Fibroblast of lung (primary cell): Measurements from ENCODE around the gene MXRA8. TPM values are rescaled to one million over a fixed set of nuclear protein-coding genes. Genes with fewer than 3 reads are reported as not detected.

Experiments used
- DNase-seq, 2 donors: peaks; one replicate each; pipeline versions ENCODE4 v3.0.0 to v3.0.0-alpha.2; 2010; ENCODE audit warnings: low read depth in 2 of 2
- H2AFZ ChIP-seq: 2 replicates; pipeline ENCODE4 v1.5.1; 2012; ENCODE audit warnings: low read length, control low read depth, inconsistent platforms
- H3K27ac ChIP-seq: 2 replicates; pipeline ENCODE4 v1.5.1; 2011; ENCODE audit warnings: low read length, control low read depth; ENCODE audit not compliant: insufficient read depth
- H3K27me3 ChIP-seq: 2 replicates; pipeline ENCODE4 v1.5.1; 2011; ENCODE audit warnings: mild to moderate bottlenecking, low read length; ENCODE audit not compliant: control insufficient read depth, insufficient read depth
- H3K36me3 ChIP-seq: 2 replicates; pipeline ENCODE4 v1.5.1; 2011; ENCODE audit warnings: low read length; ENCODE audit not compliant: control insufficient read depth, insufficient read depth
- H3K4me1 ChIP-seq: 2 replicates; pipeline ENCODE4 v1.5.1; 2011; ENCODE audit warnings: low read length; ENCODE audit not compliant: control insufficient read depth, insufficient read depth; ENCODE audit errors: extremely low read depth
- H3K4me2 ChIP-seq: 2 replicates; pipeline ENCODE4 v1.5.1; 2011; ENCODE audit warnings: low read length, control low read depth; ENCODE audit not compliant: insufficient read depth; ENCODE audit errors: extremely low read depth
- H3K4me3 ChIP-seq, 4 experiments: fragments of 200-600 bp in 1 of 4; sonication (generic) in 1 of 4; replicated peaks in 1 of 4; 2 replicates each; pipeline ENCODE4 v1.5.1; 2011 to 2016; ENCODE audit warnings: low read length in 4 of 4, low read depth in 3 of 4, mild to moderate bottlenecking in 3 of 4, control low read depth in 2 of 4, inconsistent platforms in 1 of 4, mixed read lengths in 1 of 4; ENCODE audit not compliant: insufficient read depth in 1 of 4; ENCODE audit errors: control extremely low read depth in 1 of 4
- H3K79me2 ChIP-seq: 2 replicates; pipeline ENCODE4 v1.5.1; 2012; ENCODE audit warnings: mild to moderate bottlenecking, low read length, inconsistent platforms; ENCODE audit not compliant: control insufficient read depth, insufficient read depth
- H3K9ac ChIP-seq: 2 replicates; pipeline ENCODE4 v1.5.1; 2011; ENCODE audit warnings: mild to moderate bottlenecking, low read length, control low read depth; ENCODE audit not compliant: insufficient read depth
- H3K9me3 ChIP-seq: 2 replicates; pipeline ENCODE4 v1.5.1; 2012; ENCODE audit warnings: low read depth, low read length; ENCODE audit not compliant: control insufficient read depth, insufficient read depth
- H4K20me1 ChIP-seq: 2 replicates; pipeline ENCODE4 v1.5.1; 2011; ENCODE audit warnings: low read length; ENCODE audit not compliant: control insufficient read depth, insufficient read depth; ENCODE audit errors: extremely low read depth
- CTCF ChIP-seq, 2 donors: IDR thresholded peaks in 1 of 2; conservative IDR thresholded peaks in 1 of 2; 1 replicate in 1 of 2; 2 replicates in 1 of 2; pipeline ENCODE4 v1.5.1; 2011 to 2012; ENCODE audit warnings: low read length in 2 of 2, control low read depth in 1 of 2, inconsistent platforms in 1 of 2, low read depth in 1 of 2, mild to moderate bottlenecking in 1 of 2
- EZH2 ChIP-seq: IDR thresholded peaks from 2 replicates; pipeline ENCODE4 v1.5.1; 2012; ENCODE audit warnings: low read length, control low read depth, mild to moderate bottlenecking; ENCODE audit errors: missing control alignments
- polyA plus RNA-seq, 2 donors: library from polyadenylated mRNA; depleted of rRNA in 1 of 2; stranded (reverse) in 1 of 2; unstranded in 1 of 2; fragments of >200 nt; gene quantifications; 2 replicates each; pipeline ENCODE4 v1.2.1, GENCODE V29; 2011 to 2012; ENCODE audit warnings: missing spikeins in 1 of 2
- total RNA-seq: library from RNA; depleted of rRNA; stranded (reverse); fragments of >200 nt; gene quantifications from 2 replicates; pipeline ENCODE4 v1.2.1, GENCODE V29; 2014

Gene MXRA8
- total and polyA plus RNA-seq, 2 donors (not counting 1 experiment from before 2014, with no cell fraction given): 205 to 397 TPM

GRCh38 chr1:1353389-1354151 lies 4.8 kb downstream of the MXRA8 start:
- Histone ChIP-seq H3K79me2 (peaks cover 66% of the 10 kb centered on the region), H3K27ac (peak overlapping the region; percentile 28), H3K4me2 (peak overlapping the region; percentile 44), H4K20me1 (no peaks in the 10 kb centered on the region), H3K4me1 (peaks cover 17% of the 10 kb centered on the region), H3K36me3 (peaks cover 25% of the 10 kb centered on the region), H3K4me3 (peak overlapping the region in 1 of 4 experiments; percentile 45), H3K9ac (no peak overlapping the region), H3K9me3 (no peaks in the 10 kb centered on the region), H2AFZ (no peak overlapping the region), H3K27me3 (no peaks in the 10 kb centered on the region)
- no peak for DNase-seq
- TF ChIP-seq CTCF (conservative IDR thresholded peaks at IDR 0.05 in 1 of 2, IDR thresholded peaks at IDR 0.05 in 1 of 2; ENCODE audit: low read depth in 1 of 2, low read length in 2 of 2) (no peak), EZH2 (no peak)

- H4K20me1 ChIP-seq: no peaks in the 10 kb centered on the region
Observed at GRCh38 chr1:1352786-1353388, 5.5 kb downstream of the MXRA8 start.

GRCh38 chr1:1351511-1352427 lies 6.6 kb downstream of the MXRA8 start:
- Histone ChIP-seq H4K20me1 (no peaks in the 10 kb centered on the region), H3K36me3 (peaks cover 25% of the 10 kb centered on the region), H3K27me3 (no peaks in the 10 kb centered on the region), H3K4me2 (peak overlapping the region; percentile 44), H3K9ac (no peak overlapping the region), H3K79me2 (peaks cover 67% of the 10 kb centered on the region), H3K27ac (peak overlapping the region; percentile 18), H3K4me1 (peaks cover 19% of the 10 kb centered on the region), H3K4me3 (peak overlapping the region in 1 of 4 experiments; percentile 45), H3K9me3 (no peaks in the 10 kb centered on the region), H2AFZ (no peak overlapping the region)
- TF ChIP-seq EZH2: no peak
- no peak for TF ChIP-seq CTCF (conservative IDR thresholded peaks at IDR 0.05 in 1 of 2, IDR thresholded peaks at IDR 0.05 in 1 of 2; ENCODE audit: low read depth in 1 of 2, low read length in 2 of 2)
- peak; percentile 55 to 71 for DNase-seq

More at GRCh38 chr1:1352786-1353388, 5.5 kb downstream of the MXRA8 start:
- H3K4me1 ChIP-seq: peaks cover 16% of the 10 kb centered on the region
- H3K27ac ChIP-seq: peak overlapping the region; percentile 28
- no peak for TF ChIP-seq EZH2
- no peaks in the 10 kb centered on the region for H3K9me3 ChIP-seq
- H3K4me2 ChIP-seq: peak overlapping the region; percentile 44
- H3K4me3 ChIP-seq: peak overlapping the region in 2 of 4 experiments; percentile 14 to 45
- H3K36me3 ChIP-seq: peaks cover 25% of the 10 kb centered on the region
- H3K9ac ChIP-seq: no peak overlapping the region
- no peaks in the 10 kb centered on the region for H3K27me3 ChIP-seq
- H2AFZ ChIP-seq: no peak overlapping the region
- H3K79me2 ChIP-seq: peaks cover 67% of the 10 kb centered on the region
- DNase-seq: no peak
